Endothelial cell of umbilical vein (primary cell): ENCODE data around the gene GABRA6. TPM values are rescaled to one million over a fixed set of nuclear protein-coding genes. Genes with fewer than 3 reads are reported as not detected.

Experiments used
- BruUV-seq: library from RNA; stranded (reverse); fragments of 400-500 nt; replicated peaks from 2 replicates; lab custom pipeline; 2021; lab: Mats Ljungman, UMichigan
- CTCF ChIA-PET: fragments of 300-600, 350-600 bp; sonication (Branson Sonifier 250); formaldehyde crosslinking; loops from one replicate; lab custom pipeline; 2021; ENCODE audit warnings: antibody characterized with exemption, inconsistent platforms; lab: Charles Lee
- POLR2A ChIA-PET: fragments of 300-600, 350-600 bp; sonication (Branson Sonifier 250); formaldehyde crosslinking; loops from one replicate; lab custom pipeline; 2021; ENCODE audit warnings: antibody characterized with exemption, inconsistent platforms; lab: Charles Lee
- DNase-seq: peaks from one replicate; pipeline ENCODE4 v3.0.0-alpha.2; 2011; ENCODE audit warnings: low read depth, low spot score
- FAIRE-seq: peaks from 2 replicates; lab custom pipeline; 2011; peaks lifted over from hg19 to GRCh38; lab: Jason Lieb, UNC
- H2AFZ ChIP-seq: 2 replicates; pipeline ENCODE4 v1.6.0; 2012; ENCODE audit warnings: low read depth, low read length, control low read depth, inconsistent platforms
- H3K27ac ChIP-seq: 2 replicates; pipeline ENCODE4 v1.5.1; 2011; ENCODE audit warnings: low read depth, mild to moderate bottlenecking, control low read depth, low read length, moderate library complexity; ENCODE audit not compliant: insufficient read depth
- H3K27me3 ChIP-seq, 2 experiments: 2 replicates each; pipeline versions ENCODE4 v1.6.0 to v1.6.1; 2011; ENCODE audit warnings: low read length in 2 of 2, mixed read lengths in 1 of 2; ENCODE audit not compliant: control insufficient read depth in 2 of 2, insufficient read depth in 2 of 2
- H3K36me3 ChIP-seq, 2 experiments: 2 replicates in 1 of 2; 3 replicates in 1 of 2; pipeline ENCODE4 v1.5.1; 2011; ENCODE audit warnings: low read length in 2 of 2, mild to moderate bottlenecking in 1 of 2, moderate library complexity in 1 of 2; ENCODE audit not compliant: control insufficient read depth in 2 of 2, insufficient read depth in 2 of 2; ENCODE audit errors: extremely low read depth in 1 of 2
- H3K4me1 ChIP-seq: 3 replicates; pipeline ENCODE4 v1.5.1; 2011; ENCODE audit warnings: mild to moderate bottlenecking, low read length; ENCODE audit not compliant: control insufficient read depth, insufficient read depth; ENCODE audit errors: extremely low read depth
- H3K4me2 ChIP-seq: 2 replicates; pipeline ENCODE4 v1.6.1; 2011; ENCODE audit warnings: low read length, control low read depth, mixed read lengths; ENCODE audit not compliant: insufficient read depth
- H3K4me3 ChIP-seq, 3 experiments: fragments of 200-600 bp in 1 of 3; sonication (generic), shearing (Covaris generic) in 1 of 3; replicated peaks in 1 of 3; 2 replicates each; pipeline ENCODE4 v1.5.1; 2011 to 2016; ENCODE audit warnings: control low read depth in 3 of 3, low read length in 3 of 3, mild to moderate bottlenecking in 2 of 3, inconsistent platforms in 1 of 3, low read depth in 1 of 3, moderate library complexity in 1 of 3; ENCODE audit not compliant: insufficient read depth in 1 of 3
- H3K79me2 ChIP-seq: 2 replicates; pipeline ENCODE4 v1.6.0; 2012; ENCODE audit warnings: low read length, inconsistent platforms; ENCODE audit not compliant: control insufficient read depth, insufficient read depth
- H3K9ac ChIP-seq: replicated peaks from 2 replicates; pipeline ENCODE3; 2011; ENCODE audit warnings: low read length, control low read depth; ENCODE audit not compliant: insufficient read depth; ENCODE audit errors: extremely low read depth
- H3K9me1 ChIP-seq: replicated peaks from 3 replicates; pipeline ENCODE4 v1.6.0; 2011; ENCODE audit warnings: mild to moderate bottlenecking, low read length; ENCODE audit not compliant: control insufficient read depth, insufficient read depth; ENCODE audit errors: extremely low read depth
- H3K9me3 ChIP-seq: replicated peaks from 2 replicates; pipeline ENCODE4 v1.5.1; 2012; ENCODE audit warnings: low read length, inconsistent platforms; ENCODE audit not compliant: control insufficient read depth, insufficient read depth
- H4K20me1 ChIP-seq: replicated peaks from 2 replicates; pipeline ENCODE3; 2011; ENCODE audit warnings: mild to moderate bottlenecking, low read length; ENCODE audit not compliant: control insufficient read depth, insufficient read depth; ENCODE audit errors: extremely low read depth
- CTCF ChIP-seq, 2 donors: IDR thresholded peaks; 1 replicate in 1 of 2; 2 replicates in 1 of 2; pipeline ENCODE4 v1.5.1; 2011; ENCODE audit warnings: low read length in 2 of 2, mild to moderate bottlenecking in 2 of 2, moderate library complexity in 2 of 2, control low read depth in 1 of 2, inconsistent platforms in 1 of 2, low read depth in 1 of 2; ENCODE audit not compliant: insufficient read depth in 1 of 2; ENCODE audit errors: extremely low read depth in 1 of 2
- EZH2 ChIP-seq: IDR thresholded peaks from 2 replicates; pipeline ENCODE4 v1.6.1; 2012; ENCODE audit warnings: borderline replicate concordance, low read depth, mild to moderate bottlenecking, moderate library complexity, low read length, inconsistent platforms; ENCODE audit not compliant: severe bottlenecking
- FOS ChIP-seq: IDR thresholded peaks from 2 replicates; pipeline ENCODE4 v1.6.1; 2011; ENCODE audit warnings: mild to moderate bottlenecking, low read length, moderate library complexity, borderline replicate concordance; ENCODE audit not compliant: insufficient read depth
- GATA2 ChIP-seq: IDR thresholded peaks from 2 replicates; pipeline ENCODE4 v1.7.0; 2011; ENCODE audit warnings: low read depth, mild to moderate bottlenecking, moderate library complexity, mixed read lengths, low read length; ENCODE audit not compliant: insufficient read length, insufficient read depth
- JUN ChIP-seq: IDR thresholded peaks from 2 replicates; pipeline ENCODE4 v1.6.1; 2011; ENCODE audit warnings: borderline replicate concordance, low read depth; ENCODE audit not compliant: insufficient read length, insufficient read depth
- MAX ChIP-seq: IDR thresholded peaks from 2 replicates; pipeline ENCODE4 v1.6.1; 2011; ENCODE audit not compliant: insufficient read depth, insufficient read length
- MYC ChIP-seq: IDR thresholded peaks from one replicate; pipeline ENCODE4 v1.6.1; 2011; ENCODE audit warnings: mild to moderate bottlenecking, low read depth, low read length
- POLR2A ChIP-seq: IDR thresholded peaks from 2 replicates; pipeline ENCODE4 v1.6.1; 2012; ENCODE audit warnings: low read depth, mild to moderate bottlenecking, control low read depth, low read length
- POLR2AphosphoS5 ChIP-seq: IDR thresholded peaks from 2 replicates; pipeline ENCODE4 v1.6.1; 2012; ENCODE audit warnings: low read depth, mild to moderate bottlenecking, control low read depth, low read length, moderate library complexity; ENCODE audit not compliant: insufficient read depth
- dilution Hi-C: fragments of 300-500 bp; cut with MboI; formaldehyde crosslinking; loops from one replicate; pipeline ENCODE4 v1.15.0; 2019; ENCODE audit warnings: low sequenced_read_pairs; ENCODE audit not compliant: extremely low pct_ligation_motif_present
- intact Hi-C: fragments of 100-400 bp; cut with micrococcal nuclease; formaldehyde crosslinking; loops from one replicate; pipeline ENCODE4 v1.10.0; 2022
- polyA plus RNA-seq, 4 experiments: library from polyadenylated mRNA; depleted of rRNA in 3 of 4; stranded (reverse) in 3 of 4; unstranded in 1 of 4; fragments of >200 nt; gene quantifications; 2 replicates each; pipeline versions ENCODE4 v1.2.1 to v1.2.3, GENCODE V29; 2011 to 2012; ENCODE audit warnings: missing spikeins in 1 of 4
- total RNA-seq: library from RNA; stranded (reverse); gene quantifications from 2 replicates; pipeline ENCODE4 v1.2.3, GENCODE V29; 2021

The GABRA6 gene
- total and polyA plus RNA-seq, 2 donors (not counting 3 experiments of a cell fraction or from before 2014, with no cell fraction given): not detected

- ChIA-PET CTCF (no interaction called here), POLR2A (no interaction called here)
- Histone ChIP-seq H3K4me3 (no peak overlapping the region), H3K4me1 (no peaks in the 10 kb centered on the region), H3K4me2 (no peak overlapping the region), H3K9me1 (no peaks in the 10 kb centered on the region), H2AFZ (no peak overlapping the region), H4K20me1 (no peaks in the 10 kb centered on the region), H3K9me3 (peaks cover 2% of the 10 kb centered on the region), H3K79me2 (no peaks in the 10 kb centered on the region), H3K27me3 (no peaks in the 10 kb centered on the region), H3K36me3 (no peaks in the 10 kb centered on the region), H3K27ac (no peak overlapping the region), H3K9ac (no peak overlapping the region)
- TF ChIP-seq MYC (no peak), GATA2 (no peak), EZH2 (no peak), POLR2A (no peak), POLR2AphosphoS5 (no peak), JUN (no peak), CTCF (IDR thresholded peaks at IDR 0.05; ENCODE audit: extremely low read depth in 1 of 2, insufficient read depth in 1 of 2, low read depth in 1 of 2, low read length in 2 of 2) (no peak), MAX (no peak), FOS (no peak)
- no peak for FAIRE-seq
- no TSS peak for BruUV-seq
- dilution Hi-C loops: no loop called here
- intact Hi-C loops: no loop called here
- no peak for DNase-seq
Measured at GRCh38 chr5:161703528-161703927, 18.0 kb downstream of the GABRA6 start.
